CD4-positive, alpha-beta T cell treated with Interleukin-15 for 4 hours (primary cell): ENCODE measurements around the gene RNF151.
"Not testable (repeated sequence)": the region's sequence is repeated elsewhere in the genome, so short reads cannot be mapped to it uniquely, and the experiment has no call there.

Source experiments
- DNase-seq: peaks from one replicate; pipeline ENCODE4 v3.0.0-alpha.2; 2020; ENCODE audit warnings: low spot score

The RNF151 gene

DNA sequence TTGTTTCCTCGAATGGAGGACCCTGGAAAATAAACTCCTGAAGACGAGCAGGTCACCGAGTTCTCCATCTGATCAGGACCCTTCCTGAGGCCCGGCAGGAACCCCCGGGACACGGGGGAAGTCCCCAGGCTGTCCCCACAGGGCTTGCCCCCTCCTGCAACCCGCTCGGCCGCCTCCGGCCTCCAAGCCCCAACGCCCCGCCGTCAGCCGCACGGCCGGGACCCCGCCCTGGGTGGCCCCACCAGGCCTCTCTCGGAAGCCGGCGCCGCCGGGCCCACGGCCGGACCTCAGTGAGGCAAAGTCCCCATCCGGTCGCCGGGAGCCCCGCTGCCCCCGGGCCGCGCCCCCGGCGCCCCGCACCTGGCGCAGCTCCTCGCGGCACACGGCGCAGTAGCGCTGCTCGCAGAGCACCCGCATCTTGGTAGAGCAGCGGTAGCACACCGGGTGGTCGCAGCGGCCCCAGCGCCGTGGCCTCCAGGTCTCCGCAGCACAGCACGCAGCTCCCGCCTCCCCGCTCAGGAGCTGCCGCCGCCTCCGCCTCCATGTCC is 42.6 kb downstream of the RNF151 start:
- DNase-seq = no peak

DNA sequence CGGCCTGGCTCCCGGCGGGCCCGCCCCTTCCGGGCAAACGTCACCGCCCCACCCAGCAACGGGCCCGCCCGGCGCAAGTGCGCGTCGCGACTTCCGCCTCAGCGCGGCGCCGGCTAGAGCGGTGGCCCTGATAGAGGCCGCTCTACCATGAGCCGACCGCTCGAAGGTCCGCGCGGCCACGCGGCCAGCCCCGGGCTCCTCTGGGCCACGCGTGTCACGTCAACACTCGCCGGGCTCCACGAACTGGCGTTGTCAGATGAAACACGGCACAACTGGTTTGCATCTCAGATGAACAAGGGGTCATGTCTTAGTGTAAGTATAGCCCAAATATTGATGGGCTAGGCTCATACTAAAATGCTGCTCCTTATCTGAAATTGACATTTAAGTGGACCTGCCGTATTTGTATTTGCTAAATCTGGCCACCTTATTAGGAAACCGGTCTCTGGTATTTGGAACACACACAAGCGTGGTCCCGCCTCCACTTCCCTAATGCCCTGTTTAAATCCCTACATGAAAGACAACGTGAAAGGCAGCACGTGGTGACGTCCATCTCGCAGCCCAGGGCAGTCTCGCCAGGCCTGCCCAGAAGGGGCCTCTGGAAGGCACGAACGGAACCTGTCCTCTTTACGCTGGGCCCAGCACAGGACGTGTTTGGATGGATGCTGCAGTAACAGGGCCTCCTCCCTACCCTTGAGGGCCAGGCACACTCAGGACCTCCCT is 43.3 kb downstream of the RNF151 start, which contains the start of gene ZNF598:
Gene ZNF598 (minus strand): TSS at position 31 of the 720 bp plus-strand sequence.
- DNase-seq = peak; percentile 76

DNA sequence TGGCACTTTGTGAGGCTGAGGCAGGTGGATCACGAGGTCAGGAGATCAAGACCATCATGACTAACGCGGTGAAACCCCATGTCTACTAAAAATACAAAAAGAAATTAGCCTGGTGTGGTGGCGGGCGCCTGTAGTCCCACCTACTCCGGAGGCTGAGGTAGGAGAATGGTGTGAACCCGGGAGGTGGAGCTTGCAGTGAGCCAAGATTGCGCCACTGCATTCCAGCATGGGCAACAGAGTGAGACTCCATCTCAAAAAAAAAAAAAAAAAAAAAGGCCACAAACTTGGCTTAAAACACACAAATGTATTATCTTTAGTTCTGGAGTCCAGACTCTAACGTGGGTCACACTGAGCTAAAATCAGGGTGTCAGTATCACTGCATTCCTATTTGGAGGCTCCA is 45.1 kb downstream of the RNF151 start:
- not testable (repeated sequence) for DNase-seq

DNA sequence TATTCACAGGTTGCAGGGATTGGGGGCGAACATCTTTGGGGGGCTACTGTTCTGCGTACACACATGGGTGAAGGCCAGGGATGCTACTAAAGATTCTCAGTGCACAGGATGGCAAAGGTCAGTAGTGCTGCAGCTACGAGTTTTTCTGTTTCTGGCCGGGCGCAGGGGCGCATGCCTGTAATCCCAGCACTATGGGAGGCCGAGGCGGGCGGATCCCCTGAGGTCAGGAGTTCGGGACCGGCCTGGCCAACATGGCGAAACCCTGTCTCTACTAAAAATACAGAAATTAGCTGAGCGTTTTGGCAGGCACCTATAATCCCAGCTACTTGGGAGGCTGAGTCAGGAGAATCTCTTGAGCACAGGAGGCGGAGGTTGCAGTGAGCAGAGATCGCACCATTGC is 46.9 kb downstream of the RNF151 start:
- no peak for DNase-seq

DNA sequence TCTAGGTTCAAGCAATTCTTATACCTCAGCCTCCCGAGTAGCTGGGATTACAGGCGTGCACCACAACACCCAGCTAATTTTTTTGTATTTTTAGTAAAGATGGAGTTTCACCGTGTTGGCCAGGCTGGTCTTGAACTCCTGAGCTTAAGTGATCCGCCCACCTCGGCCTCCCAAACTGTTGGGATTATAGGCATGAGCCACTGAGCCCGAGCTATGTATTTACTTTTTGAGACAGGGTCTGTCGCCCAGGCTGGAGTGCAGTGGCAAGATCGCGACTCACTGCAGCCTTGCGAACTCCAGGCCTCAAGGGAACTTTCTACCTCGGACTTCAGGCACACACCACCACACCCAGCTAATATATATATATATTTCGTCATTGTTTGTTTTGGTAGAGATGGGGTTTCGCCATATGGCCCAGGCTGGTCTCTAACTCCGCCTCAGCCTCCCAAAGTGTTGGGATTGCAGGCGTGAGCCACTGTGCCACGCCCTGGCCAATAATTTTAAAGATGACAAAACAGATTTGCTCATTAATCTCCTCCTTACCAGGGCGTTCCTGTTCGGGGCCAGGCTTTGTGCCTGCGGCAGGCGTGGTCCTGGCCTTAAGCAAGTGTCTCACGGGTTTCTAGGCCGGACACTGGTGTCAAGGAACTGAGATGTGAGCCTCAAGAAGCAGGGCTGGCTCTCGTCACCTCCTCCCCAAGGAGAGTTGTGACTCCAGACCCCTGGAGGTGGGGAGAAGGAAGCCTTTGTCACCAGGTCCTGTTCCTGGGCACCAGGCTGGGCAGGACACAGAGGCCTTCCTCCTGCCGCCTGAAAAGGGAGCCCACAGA is 48.7 kb downstream of the RNF151 start:
- no peak for DNase-seq

DNA sequence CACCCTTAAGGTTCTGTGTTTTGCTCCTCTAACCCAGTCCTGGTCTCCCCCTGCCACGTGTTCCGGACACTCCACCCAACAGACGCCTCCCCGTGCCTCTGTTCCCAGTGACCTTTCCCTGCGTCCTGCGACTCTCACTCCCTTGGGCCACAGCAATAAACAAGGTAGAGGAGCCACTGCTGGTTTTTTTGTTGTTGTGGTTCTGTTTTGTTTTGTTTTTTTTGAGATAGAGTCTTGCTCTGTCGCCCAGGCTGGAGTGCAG is 49.2 kb downstream of the RNF151 start:
- no peak for DNase-seq

DNA sequence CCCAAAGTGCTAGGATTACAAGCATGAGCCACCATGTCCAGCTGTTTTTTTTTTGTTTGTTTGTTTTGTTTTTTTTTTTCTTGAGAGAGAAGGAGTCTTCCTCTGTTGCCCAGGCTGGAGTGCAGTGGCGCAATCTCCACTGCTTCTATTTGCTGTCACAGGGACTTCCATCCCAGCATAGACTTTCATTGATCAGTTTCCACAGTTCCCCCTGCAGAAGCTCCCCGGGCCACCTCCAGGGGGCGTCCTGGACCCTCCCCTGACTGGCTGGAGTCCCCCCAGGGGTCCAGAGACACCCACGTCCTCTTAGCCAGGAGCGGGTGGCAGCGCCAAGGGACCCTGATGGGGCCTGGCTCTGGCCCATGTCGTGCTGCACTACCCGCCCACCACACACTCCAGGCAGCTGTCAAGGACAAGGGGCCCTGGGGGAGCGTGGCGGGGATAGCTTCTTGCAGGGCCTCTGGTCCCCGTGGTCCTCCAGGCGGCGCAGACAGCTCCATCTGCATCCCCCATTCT is 49.8 kb downstream of the RNF151 start:
- no peak for DNase-seq
